ENCODE data around the gene ADAMTSL4. TPM values are rescaled to one million over a fixed set of nuclear protein-coding genes. Genes with fewer than 3 reads are reported as not detected.

Gene ADAMTSL4
- total and polyA plus RNA-seq, 4 donors: 5.6 to 12.2 (median 11.5) TPM

- no peaks in the 10 kb centered on the region for H3K27me3 ChIP-seq (ENCODE audit: control insufficient read depth in 4 of 4, insufficient read depth in 4 of 4, low read length in 3 of 4)
- H3K36me3 ChIP-seq (ENCODE audit: control insufficient read depth in 4 of 4, insufficient read depth in 3 of 4, low read depth in 1 of 4, low read length in 3 of 4): no peaks in the 10 kb centered on the region
- no peak for TF ChIP-seq MAX (IDR thresholded peaks at IDR 0.05)
- no peak for TF ChIP-seq ZBTB33 (IDR thresholded peaks at IDR 0.05)
- TF ChIP-seq NR2F2 (IDR thresholded peaks at IDR 0.05): no peak
- no peak for TF ChIP-seq FOXA2 (IDR thresholded peaks at IDR 0.05)
- TF ChIP-seq CTCF (IDR thresholded peaks at IDR 0.05; ENCODE audit: low read depth, low read length, missing input control): no peak
- no peak for TF ChIP-seq TAF1 (conservative IDR thresholded peaks at IDR 0.05)
- no peak for TF ChIP-seq EGR1 (IDR thresholded peaks at IDR 0.05; ENCODE audit: low read depth in 2 of 2)
- no peak for TF ChIP-seq REST (IDR thresholded peaks at IDR 0.05)
- TF ChIP-seq YY1 (IDR thresholded peaks at IDR 0.05): no peak
- TF ChIP-seq RAD21 (IDR thresholded peaks at IDR 0.05): no peak
- no peak for TF ChIP-seq JUND (IDR thresholded peaks at IDR 0.05)
- TF ChIP-seq SP1 (IDR thresholded peaks at IDR 0.05): no peak
- no peak overlapping the region for H3K9ac ChIP-seq (ENCODE audit: low read depth in 1 of 2, low read length in 2 of 2)
- no peak overlapping the region for H3K27ac ChIP-seq (ENCODE audit: low read depth in 1 of 2, low read length in 2 of 2)
- H3K4me3 ChIP-seq (ENCODE audit: low read depth in 1 of 3, low read length in 3 of 3): no peak overlapping the region
- DNase-seq (ENCODE audit: low spot score): no peak
- peaks cover 0 to 21% (median 6%) of the 10 kb centered on the region in 4 donors for H3K4me1 ChIP-seq (ENCODE audit: control insufficient read depth in 4 of 4, insufficient read depth in 4 of 4, low read length in 3 of 4)
- WGBS: 97% methylated on average over 7 of the region's 7 CpGs
- H3K9me3 ChIP-seq (ENCODE audit: control insufficient read depth in 4 of 4, low read length in 3 of 4): no peaks in the 10 kb centered on the region
These were observed 57.4 kb downstream of the ADAMTSL4 start for GRCh38 chr1:150606463-150607142.

DNA sequence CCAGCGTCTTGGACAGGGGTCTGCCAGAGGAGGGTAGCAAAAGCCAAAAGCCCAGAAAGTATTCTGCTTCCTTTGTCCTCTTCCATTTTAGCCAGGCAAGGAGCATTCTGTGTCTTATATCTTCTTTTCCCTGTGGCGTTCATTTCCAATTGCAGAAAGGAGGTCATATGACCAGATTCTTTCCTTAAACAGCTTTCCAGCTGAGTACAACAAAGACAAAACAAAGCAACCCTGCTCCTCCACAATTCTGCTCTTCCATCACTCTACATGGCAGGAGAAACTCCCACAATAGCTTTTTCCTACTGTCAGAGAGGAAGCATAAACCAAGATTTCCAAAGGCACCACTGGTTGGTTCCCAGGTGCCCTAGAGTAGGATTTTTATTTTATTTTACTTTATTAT, 60.5 kb downstream of the ADAMTSL4 start:
- no peaks in the 10 kb centered on the region for H3K36me3 ChIP-seq (ENCODE audit: control insufficient read depth in 4 of 4, insufficient read depth in 3 of 4, low read depth in 1 of 4, low read length in 3 of 4)
- H3K9ac ChIP-seq (ENCODE audit: low read depth in 1 of 2, low read length in 2 of 2): peak overlapping the region in 1 of 2 donors; percentile 2
- H3K9me3 ChIP-seq (ENCODE audit: control insufficient read depth in 4 of 4, low read length in 3 of 4): no peaks in the 10 kb centered on the region
- TF ChIP-seq ATF3 (IDR thresholded peaks at IDR 0.05): no peak
- TF ChIP-seq FOXA1 (IDR thresholded peaks at IDR 0.05): no peak
- TF ChIP-seq JUND (IDR thresholded peaks at IDR 0.05): no peak
- TF ChIP-seq EGR1 (IDR thresholded peaks at IDR 0.05; ENCODE audit: low read depth in 2 of 2): no peak
- no peak for TF ChIP-seq GABPA (IDR thresholded peaks at IDR 0.05 in 1 of 2, conservative IDR thresholded peaks at IDR 0.05 in 1 of 2)
- no peak for TF ChIP-seq CTCF (IDR thresholded peaks at IDR 0.05; ENCODE audit: low read depth, low read length, missing input control)
- TF ChIP-seq NR2F2 (IDR thresholded peaks at IDR 0.05): no peak
- no peak for TF ChIP-seq ZBTB33 (IDR thresholded peaks at IDR 0.05)
- TF ChIP-seq RXRA (IDR thresholded peaks at IDR 0.05): no peak
- peak overlapping the region; percentile 34 to 98 for H3K27ac ChIP-seq (ENCODE audit: low read depth in 1 of 2, low read length in 2 of 2)
- no peak overlapping the region for H3K4me3 ChIP-seq (ENCODE audit: low read depth in 1 of 3, low read length in 3 of 3)
- H3K4me1 ChIP-seq (ENCODE audit: control insufficient read depth in 4 of 4, insufficient read depth in 4 of 4, low read length in 3 of 4): peaks cover 4 to 29% (median 24%) of the 10 kb centered on the region in 4 donors
- WGBS: 85% methylated on average over 2 of the region's 2 CpGs
- no peaks in the 10 kb centered on the region for H3K27me3 ChIP-seq (ENCODE audit: control insufficient read depth in 4 of 4, insufficient read depth in 4 of 4, low read length in 3 of 4)
- no peak for DNase-seq (ENCODE audit: low spot score)

Data from liver (tissue), 9 donors.